ENCODE data around the gene OR4D10. TPM values are rescaled to one million over a fixed set of nuclear protein-coding genes. Genes with fewer than 3 reads are reported as not detected.
A peak's percentile ranks its signal among the peaks of the same experiment; 100 is the strongest.
"Not testable (repeated sequence)": the region's sequence is repeated elsewhere in the genome, so short reads cannot be mapped to it uniquely, and the experiment has no call there.

Gene OR4D10
- total RNA-seq, 1 donor from 2014 or later = not detected

DNA sequence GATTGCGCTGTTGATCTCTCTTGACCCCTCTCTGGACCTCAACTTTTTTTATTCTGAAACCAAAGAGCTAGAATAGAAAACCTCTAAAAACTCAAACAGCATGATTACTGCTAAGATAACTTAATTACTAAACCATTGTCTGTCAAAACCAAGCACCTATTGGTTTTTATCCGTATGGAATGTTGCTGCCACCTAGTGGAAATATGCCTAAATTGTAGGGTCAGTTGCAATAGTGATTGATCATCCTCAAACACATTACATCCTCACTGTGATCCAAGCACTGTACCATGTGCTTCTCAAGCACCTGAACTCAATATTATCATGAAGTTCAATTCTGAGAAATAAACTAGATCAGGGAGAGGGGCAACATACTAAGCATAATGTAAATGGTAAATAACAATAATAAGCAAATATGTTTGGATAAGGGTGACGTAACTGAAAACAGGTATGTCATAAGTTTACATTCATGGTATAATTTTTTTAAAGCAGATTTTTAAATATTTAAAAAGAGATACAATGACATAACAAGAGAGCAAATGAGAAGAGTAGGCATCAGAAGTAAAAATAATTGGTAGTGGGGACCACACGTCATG is 43.1 kb upstream of the OR4D10 start:
- TF ChIP-seq, protein P1, sequence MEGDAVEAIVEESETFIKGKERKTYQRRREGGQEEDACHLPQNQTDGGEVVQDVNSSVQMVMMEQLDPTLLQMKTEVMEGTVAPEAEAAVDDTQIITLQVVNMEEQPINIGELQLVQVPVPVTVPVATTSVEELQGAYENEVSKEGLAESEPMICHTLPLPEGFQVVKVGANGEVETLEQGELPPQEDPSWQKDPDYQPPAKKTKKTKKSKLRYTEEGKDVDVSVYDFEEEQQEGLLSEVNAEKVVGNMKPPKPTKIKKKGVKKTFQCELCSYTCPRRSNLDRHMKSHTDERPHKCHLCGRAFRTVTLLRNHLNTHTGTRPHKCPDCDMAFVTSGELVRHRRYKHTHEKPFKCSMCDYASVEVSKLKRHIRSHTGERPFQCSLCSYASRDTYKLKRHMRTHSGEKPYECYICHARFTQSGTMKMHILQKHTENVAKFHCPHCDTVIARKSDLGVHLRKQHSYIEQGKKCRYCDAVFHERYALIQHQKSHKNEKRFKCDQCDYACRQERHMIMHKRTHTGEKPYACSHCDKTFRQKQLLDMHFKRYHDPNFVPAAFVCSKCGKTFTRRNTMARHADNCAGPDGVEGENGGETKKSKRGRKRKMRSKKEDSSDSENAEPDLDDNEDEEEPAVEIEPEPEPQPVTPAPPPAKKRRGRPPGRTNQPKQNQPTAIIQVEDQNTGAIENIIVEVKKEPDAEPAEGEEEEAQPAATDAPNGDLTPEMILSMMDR (IDR thresholded peaks at IDR 0.05; ENCODE audit: insufficient read depth, low read length, severe bottlenecking) = peak; percentile 62
- FAIRE-seq (no peak), DNase-seq (ENCODE audit: low read depth) (peak; percentile 63)
- Histone ChIP-seq H3K27me3 (ENCODE audit: control insufficient read depth, insufficient read depth, low read length) (no peaks in the 10 kb centered on the region), H3K4me3 (ENCODE audit: low read depth, low read length) (no peak overlapping the region), H3K36me3 (ENCODE audit: control insufficient read depth, insufficient read depth, low read length) (no peaks in the 10 kb centered on the region)

- FAIRE-seq (no peak), DNase-seq (ENCODE audit: low read depth) (no peak)
- TF ChIP-seq, protein P1 (IDR thresholded peaks at IDR 0.05; ENCODE audit: insufficient read depth, low read length, severe bottlenecking) = no peak
- H3K4me3 ChIP-seq (ENCODE audit: low read depth, low read length) = no peak within 1 kb of the TSS
- H3K36me3 ChIP-seq (ENCODE audit: control insufficient read depth, insufficient read depth, low read length) = no peaks in the 10 kb centered on the region
- no peaks in the 10 kb centered on the region for H3K27me3 ChIP-seq (ENCODE audit: control insufficient read depth, insufficient read depth, low read length)
Observed at GRCh38 chr11:59436169-59436568, 36.9 kb upstream of the OR4D10 start, which contains the start of gene OR5A1. OR5A1 (plus strand) TSS chr11:59436469; CDS start chr11:59443169, 6,700 bp downstream.

DNA sequence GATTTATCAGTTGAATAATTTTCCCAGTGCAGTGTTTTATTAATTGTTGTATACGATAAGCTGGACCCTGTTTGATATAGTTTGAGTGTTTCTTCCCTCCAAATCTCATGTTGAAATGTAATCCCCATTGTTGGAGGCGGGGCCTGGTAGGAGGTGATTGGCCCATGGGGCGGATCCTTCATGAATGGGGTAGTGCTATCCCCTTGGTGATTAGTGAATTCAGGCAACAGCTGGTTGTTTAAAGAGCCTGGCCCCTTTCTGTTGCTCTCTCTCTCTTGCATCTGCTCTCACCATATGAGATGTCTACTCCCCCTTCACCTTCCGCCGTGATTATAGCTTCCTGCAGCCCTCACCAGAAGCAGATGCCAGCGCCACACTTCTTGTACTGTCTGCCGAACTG is 35.3 kb upstream of the OR4D10 start:
- no peaks in the 10 kb centered on the region for H3K27me3 ChIP-seq (ENCODE audit: control insufficient read depth, insufficient read depth, low read length)
- H3K4me3 ChIP-seq (ENCODE audit: low read depth, low read length) = no peak overlapping the region
- FAIRE-seq (no peak), DNase-seq (ENCODE audit: low read depth) (no peak)
- no peaks in the 10 kb centered on the region for H3K36me3 ChIP-seq (ENCODE audit: control insufficient read depth, insufficient read depth, low read length)
- TF ChIP-seq, protein P1 (IDR thresholded peaks at IDR 0.05; ENCODE audit: insufficient read depth, low read length, severe bottlenecking) = no peak

DNA sequence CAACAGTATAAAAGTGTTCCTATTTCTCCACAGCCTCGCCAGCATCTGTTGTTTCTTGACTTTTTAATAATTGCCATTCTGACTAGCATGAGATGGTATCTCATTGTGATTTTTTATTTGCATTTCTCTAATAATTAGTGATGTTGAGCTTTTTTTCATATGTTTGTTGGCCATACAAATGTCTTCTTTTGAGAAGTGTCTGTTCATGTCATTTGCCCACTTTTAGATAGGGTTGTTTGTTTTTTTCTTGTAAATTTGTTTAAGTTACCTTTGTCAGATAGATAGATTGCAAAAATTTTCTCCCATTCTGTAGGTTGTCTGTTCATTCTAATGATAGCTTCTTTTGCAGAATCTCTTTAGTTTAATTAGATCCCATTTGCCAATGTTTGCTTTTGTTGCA is 27.5 kb upstream of the OR4D10 start:
- not testable (repeated sequence) for H3K36me3 ChIP-seq (ENCODE audit: control insufficient read depth, insufficient read depth, low read length); H3K27me3 ChIP-seq (ENCODE audit: control insufficient read depth, insufficient read depth, low read length); DNase-seq (ENCODE audit: low read depth); FAIRE-seq; H3K4me3 ChIP-seq (ENCODE audit: low read depth, low read length)

GRCh38 chr11:59448484-59448883 is 24.6 kb upstream of the OR4D10 start:
- TF ChIP-seq, protein P1 (IDR thresholded peaks at IDR 0.05; ENCODE audit: insufficient read depth, low read length, severe bottlenecking) = no peak
- Histone ChIP-seq H3K36me3 (ENCODE audit: control insufficient read depth, insufficient read depth, low read length) (no peaks in the 10 kb centered on the region), H3K4me3 (ENCODE audit: low read depth, low read length) (no peak overlapping the region), H3K27me3 (ENCODE audit: control insufficient read depth, insufficient read depth, low read length) (no peaks in the 10 kb centered on the region)
- no peak for FAIRE-seq
- no peak for DNase-seq (ENCODE audit: low read depth)

- H3K4me3 ChIP-seq (ENCODE audit: low read depth, low read length) = no peak within 1 kb of the TSS
- H3K27me3 ChIP-seq (ENCODE audit: control insufficient read depth, insufficient read depth, low read length) = no peaks in the 10 kb centered on the region
- no peak for DNase-seq (ENCODE audit: low read depth)
- no peaks in the 10 kb centered on the region for H3K36me3 ChIP-seq (ENCODE audit: control insufficient read depth, insufficient read depth, low read length)
- TF ChIP-seq, protein P1 (IDR thresholded peaks at IDR 0.05; ENCODE audit: insufficient read depth, low read length, severe bottlenecking) = no peak
- FAIRE-seq = peak; percentile 52
Observed at GRCh38 chr11:59456661-59457060, 16.5 kb upstream of the OR4D10 start, which contains the start of gene OR4D6. OR4D6 (plus strand) TSS chr11:59456961; CDS start chr11:59456961, 0 bp downstream.

Data from bronchial epithelial cell (primary cell).